NCI-H2227 treated with DMSO at 0.1 percent for 48 hours (cell line): ENCODE results near the gene STT3B.

Experiments used
- DNase-seq: peaks from one replicate; lab custom pipeline; 2025; lab: John Stamatoyannopoulos, UW

The STT3B gene

GRCh38 chr3:31552103-31552502, 19.4 kb downstream of the STT3B start:
- no peak for DNase-seq

- no peak for DNase-seq
These were observed 20.5 kb downstream of the STT3B start for GRCh38 chr3:31553258-31553657.

- no peak for DNase-seq
These were observed 22.5 kb downstream of the STT3B start for GRCh38 chr3:31555204-31555603.

GRCh38 chr3:31559872-31560534, 27.3 kb downstream of the STT3B start:
- DNase-seq: no peak

GRCh38 chr3:31561891-31562290, 29.2 kb downstream of the STT3B start:
- DNase-seq: no peak

GRCh38 chr3:31562525-31562924, 29.8 kb downstream of the STT3B start:
- DNase-seq: no peak

- no peak for DNase-seq
These were observed 32.6 kb downstream of the STT3B start for GRCh38 chr3:31565288-31565687.

- no peak for DNase-seq
These were observed 34.3 kb downstream of the STT3B start for GRCh38 chr3:31567036-31567435.

- DNase-seq: no peak
These were observed 35.9 kb downstream of the STT3B start for GRCh38 chr3:31568649-31569048.

GRCh38 chr3:31571325-31571724, 38.6 kb downstream of the STT3B start:
- DNase-seq: no peak

- no peak for DNase-seq
These were observed 39.7 kb downstream of the STT3B start for GRCh38 chr3:31572236-31573004.

- DNase-seq: no peak
These were observed 40.5 kb downstream of the STT3B start for GRCh38 chr3:31573036-31573779.

GRCh38 chr3:31575448-31575847, 42.7 kb downstream of the STT3B start:
- DNase-seq: no peak

GRCh38 chr3:31576521-31576920, 43.8 kb downstream of the STT3B start:
- no peak for DNase-seq

GRCh38 chr3:31577232-31577631, 44.5 kb downstream of the STT3B start:
- DNase-seq: no peak

- DNase-seq: no peak
These were observed 47.1 kb downstream of the STT3B start for GRCh38 chr3:31579828-31580227.

- no peak for DNase-seq
These were observed 47.9 kb downstream of the STT3B start for GRCh38 chr3:31580645-31581044.

- DNase-seq: no peak
These were observed 48.9 kb downstream of the STT3B start for GRCh38 chr3:31581660-31582059.

GRCh38 chr3:31589228-31589627, 56.5 kb downstream of the STT3B start:
- no peak for DNase-seq

- DNase-seq: no peak
These were observed 57.9 kb downstream of the STT3B start for GRCh38 chr3:31590650-31591049.

- DNase-seq: no peak
These were observed 60.0 kb downstream of the STT3B start for GRCh38 chr3:31592764-31593163.

- DNase-seq: no peak
These were observed 63.5 kb downstream of the STT3B start for GRCh38 chr3:31596176-31596575.

GRCh38 chr3:31600431-31600830, 67.7 kb downstream of the STT3B start:
- no peak for DNase-seq
